Stimulated activated naive CD8-positive, alpha-beta T cell treated with anti-CD3 and anti-CD28 coated beads, Interleukin-15, amount 100 ng/mL, for 72 hours (primary cell): Measurements from ENCODE around the gene PGM2.
A peak's percentile ranks its signal among the peaks of the same experiment; 100 is the strongest.

ENCODE experiments used
- ATAC-seq: fragments of 150-1000 bp; cut with Tn5 transposase; 2 replicates; pipeline ENCODE4 v1.10.0; 2021; ENCODE audit warnings: mild to moderate bottlenecking, moderate library complexity
- DNase-seq, 2 donors: peaks; one replicate each; pipeline ENCODE4 v3.0.0; 2021 to 2022
- H3K27ac Mint-ChIP-seq, 2 donors: one replicate each; pipeline ENCODE4 v1.8.0; 2022; ENCODE audit warnings: mild to moderate bottlenecking in 2 of 2, mixed read lengths in 2 of 2, moderate library complexity in 2 of 2
- H3K27me3 Mint-ChIP-seq: one replicate; pipeline ENCODE4 v1.8.0; 2022; ENCODE audit warnings: mixed read lengths
- H3K4me1 Mint-ChIP-seq: one replicate; pipeline ENCODE4 v1.8.0; 2022; ENCODE audit warnings: mild to moderate bottlenecking, mixed read lengths
- H3K4me3 Mint-ChIP-seq, 2 donors: one replicate each; pipeline ENCODE4 v1.8.0; 2022; ENCODE audit warnings: mild to moderate bottlenecking in 2 of 2, mixed read lengths in 2 of 2, moderate library complexity in 1 of 2
- H3K9me3 Mint-ChIP-seq, 2 donors: one replicate each; pipeline ENCODE4 v1.8.0; 2022; ENCODE audit warnings: mixed read lengths in 2 of 2

Gene PGM2

DNA sequence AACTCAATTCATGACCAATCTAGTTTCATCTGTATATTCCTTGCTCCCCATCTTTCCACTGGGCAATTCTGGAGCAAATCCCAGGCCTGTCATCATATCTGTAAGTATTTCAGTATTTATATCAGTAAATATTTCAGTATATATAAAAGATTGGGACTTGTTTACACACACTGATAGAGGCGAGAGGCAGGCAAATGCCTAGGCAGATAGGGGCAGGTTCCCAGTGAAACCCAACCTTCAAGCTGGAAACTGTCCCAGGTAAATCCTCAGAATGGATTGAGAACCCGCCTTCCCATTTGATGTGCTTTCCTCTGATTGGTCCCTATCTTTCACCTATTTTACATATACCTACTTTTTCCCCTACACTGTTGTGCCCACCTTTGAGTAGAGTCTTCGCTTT lies 40.6 kb downstream of the PGM2 start:
- Mint-ChIP-seq H3K4me1 (peaks cover 12% of the 10 kb centered on the region), H3K9me3 (no peaks in the 10 kb centered on the region), H3K27me3 (no peaks in the 10 kb centered on the region), H3K4me3 (no peak overlapping the region), H3K27ac (no peak overlapping the region)
- DNase-seq (no peak), ATAC-seq (no peak)

DNA sequence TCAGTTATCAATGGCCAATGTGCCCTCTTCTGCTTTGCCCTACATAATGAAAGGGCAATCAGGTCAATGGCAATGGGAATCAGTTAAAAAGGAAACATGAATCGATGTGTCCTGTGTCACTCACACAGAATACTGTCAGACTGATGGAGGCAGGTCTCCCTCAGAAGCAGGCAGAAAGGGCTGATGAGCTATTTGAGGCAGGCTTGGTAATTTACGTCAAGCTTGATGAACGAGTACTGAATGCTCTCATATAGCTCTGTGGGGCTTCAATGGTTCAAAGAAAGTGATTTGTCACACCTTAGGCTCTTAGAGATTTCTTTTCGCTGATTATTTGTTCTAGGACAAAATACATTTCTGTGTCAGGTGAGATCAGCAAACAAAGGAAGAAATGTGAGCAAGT lies 41.8 kb downstream of the PGM2 start:
- Mint-ChIP-seq H3K27me3 (no peaks in the 10 kb centered on the region), H3K4me3 (no peak overlapping the region), H3K4me1 (peaks cover 23% of the 10 kb centered on the region), H3K27ac (no peak overlapping the region), H3K9me3 (no peaks in the 10 kb centered on the region)
- ATAC-seq (no peak), DNase-seq (no peak)

DNA sequence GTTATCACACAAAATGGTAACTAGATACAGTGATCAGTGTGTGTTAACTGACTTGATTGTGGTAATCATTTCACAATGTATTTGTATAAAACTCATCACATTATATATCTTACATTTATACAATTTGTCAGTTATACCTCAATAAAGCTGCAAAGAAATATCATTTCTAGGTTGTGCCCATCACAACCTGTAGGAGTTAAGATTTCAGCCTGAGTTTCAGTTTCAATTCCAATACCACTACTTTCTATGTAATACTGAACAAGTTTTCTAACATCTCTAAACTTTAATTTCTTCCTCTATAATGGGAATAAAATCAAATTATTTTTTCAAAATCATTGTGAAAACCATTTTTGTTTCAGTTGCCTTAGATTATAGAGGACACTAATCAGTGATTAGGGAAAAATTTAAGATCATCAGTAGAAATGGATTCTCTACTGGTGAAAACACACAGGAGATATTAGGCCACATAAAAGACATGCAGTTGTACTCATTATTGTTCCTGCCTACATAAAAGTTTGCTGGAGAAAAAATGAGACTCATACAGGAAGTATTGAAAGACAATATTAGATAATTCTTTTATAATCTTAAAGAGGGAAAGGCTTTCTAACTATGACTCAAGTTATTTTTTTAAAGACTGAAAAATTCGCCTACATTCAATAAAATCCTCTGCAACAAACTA lies 46.0 kb downstream of the PGM2 start:
- no peak overlapping the region for H3K4me3 Mint-ChIP-seq
- DNase-seq = no peak
- H3K9me3 Mint-ChIP-seq = no peaks in the 10 kb centered on the region
- H3K27ac Mint-ChIP-seq = no peak overlapping the region
- peak; percentile 67 for ATAC-seq
- H3K4me1 Mint-ChIP-seq = peaks cover 27% of the 10 kb centered on the region
- H3K27me3 Mint-ChIP-seq = no peaks in the 10 kb centered on the region

DNA sequence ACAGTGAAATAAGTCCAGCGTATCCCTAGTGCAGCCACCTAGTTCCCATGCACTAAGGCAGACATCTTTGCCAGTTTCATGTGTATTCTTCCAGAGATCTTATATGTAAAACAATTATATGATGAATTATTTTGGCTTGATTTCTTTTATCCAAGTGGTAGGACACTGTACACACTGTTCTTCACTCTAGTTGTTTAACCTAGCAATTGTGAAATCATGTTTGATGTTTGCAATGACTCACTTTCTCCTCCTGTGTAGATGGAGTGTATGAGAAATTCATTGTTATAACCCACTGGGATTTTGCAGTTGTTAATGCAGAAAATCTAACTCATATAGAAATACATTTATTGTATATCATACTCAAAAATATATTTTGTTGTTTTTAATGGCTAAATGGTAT lies 46.9 kb downstream of the PGM2 start:
- H3K4me1 Mint-ChIP-seq = peaks cover 27% of the 10 kb centered on the region
- H3K27ac Mint-ChIP-seq = no peak overlapping the region
- H3K9me3 Mint-ChIP-seq = no peaks in the 10 kb centered on the region
- H3K27me3 Mint-ChIP-seq = no peaks in the 10 kb centered on the region
- ATAC-seq (peak; percentile 71), DNase-seq (no peak)
- H3K4me3 Mint-ChIP-seq = no peak overlapping the region

DNA sequence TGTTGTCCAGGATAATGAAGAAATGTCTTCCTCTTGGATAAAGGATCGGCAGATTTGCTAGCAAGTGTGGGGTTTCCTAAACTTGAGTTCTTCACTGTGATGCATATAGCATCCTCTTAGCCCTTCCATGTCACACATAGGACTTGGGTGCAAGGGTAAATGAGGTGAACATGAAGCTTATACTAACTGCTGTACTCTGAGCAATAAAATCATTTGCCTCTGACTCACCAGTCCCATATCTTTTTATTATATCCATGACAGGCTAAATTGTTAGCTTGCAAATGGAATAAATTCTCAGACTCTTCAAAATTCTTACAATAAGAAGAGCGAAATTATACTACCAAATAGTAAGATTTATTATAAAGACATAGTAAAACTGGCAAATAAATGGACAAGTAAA lies 49.7 kb downstream of the PGM2 start:
- Mint-ChIP-seq H3K4me3 (no peak overlapping the region), H3K27me3 (no peaks in the 10 kb centered on the region), H3K9me3 (no peaks in the 10 kb centered on the region), H3K4me1 (peaks cover 25% of the 10 kb centered on the region), H3K27ac (no peak overlapping the region)
- ATAC-seq = no peak
- DNase-seq = no peak

DNA sequence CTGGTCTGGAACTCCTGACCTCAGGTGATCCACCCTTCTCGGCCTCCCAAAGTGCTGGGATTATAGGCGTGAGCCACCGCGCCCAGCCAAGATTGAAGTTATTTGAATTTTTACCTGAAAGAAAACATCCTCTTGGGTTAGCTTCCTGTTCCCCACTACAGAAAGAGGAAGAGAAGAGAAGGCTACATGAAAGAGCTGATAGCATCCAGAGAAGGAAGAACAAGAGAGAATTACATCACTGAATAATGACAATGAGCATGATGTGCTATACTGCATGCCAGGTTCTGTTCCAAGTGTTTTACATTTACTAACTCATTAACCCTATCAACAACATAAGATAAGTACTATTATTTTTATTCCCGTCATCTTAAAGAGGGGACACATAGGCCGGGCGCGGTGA lies 52.9 kb downstream of the PGM2 start:
- DNase-seq = no peak
- no peaks in the 10 kb centered on the region for H3K9me3 Mint-ChIP-seq
- no peak overlapping the region for H3K27ac Mint-ChIP-seq
- ATAC-seq = no peak
- H3K27me3 Mint-ChIP-seq = no peaks in the 10 kb centered on the region
- H3K4me3 Mint-ChIP-seq = no peak overlapping the region
- peaks cover under 1% of the 10 kb centered on the region for H3K4me1 Mint-ChIP-seq

DNA sequence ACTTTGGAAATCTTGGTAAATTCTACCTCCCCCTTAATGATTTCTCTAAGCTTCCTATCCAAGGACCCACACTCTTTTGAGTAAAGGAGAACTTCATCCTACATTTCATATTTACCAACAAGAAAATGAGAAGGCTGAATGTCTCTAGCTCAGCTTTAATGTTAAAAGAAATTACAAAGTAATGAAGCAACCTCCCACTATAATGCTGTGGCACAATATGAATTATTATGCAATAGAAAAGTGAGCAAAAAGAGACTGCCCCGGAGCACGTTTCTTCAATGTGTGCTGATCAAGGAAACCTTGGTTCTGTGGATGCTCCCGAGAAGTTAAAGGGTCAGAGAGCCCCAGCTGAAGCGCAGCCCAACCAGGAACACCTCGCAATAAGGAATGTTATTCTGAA lies 55.3 kb downstream of the PGM2 start:
- Mint-ChIP-seq H3K27me3 (no peaks in the 10 kb centered on the region), H3K4me1 (peaks cover 15% of the 10 kb centered on the region), H3K9me3 (no peaks in the 10 kb centered on the region), H3K27ac (no peak overlapping the region), H3K4me3 (no peak overlapping the region)
- no peak for DNase-seq
- ATAC-seq = no peak

DNA sequence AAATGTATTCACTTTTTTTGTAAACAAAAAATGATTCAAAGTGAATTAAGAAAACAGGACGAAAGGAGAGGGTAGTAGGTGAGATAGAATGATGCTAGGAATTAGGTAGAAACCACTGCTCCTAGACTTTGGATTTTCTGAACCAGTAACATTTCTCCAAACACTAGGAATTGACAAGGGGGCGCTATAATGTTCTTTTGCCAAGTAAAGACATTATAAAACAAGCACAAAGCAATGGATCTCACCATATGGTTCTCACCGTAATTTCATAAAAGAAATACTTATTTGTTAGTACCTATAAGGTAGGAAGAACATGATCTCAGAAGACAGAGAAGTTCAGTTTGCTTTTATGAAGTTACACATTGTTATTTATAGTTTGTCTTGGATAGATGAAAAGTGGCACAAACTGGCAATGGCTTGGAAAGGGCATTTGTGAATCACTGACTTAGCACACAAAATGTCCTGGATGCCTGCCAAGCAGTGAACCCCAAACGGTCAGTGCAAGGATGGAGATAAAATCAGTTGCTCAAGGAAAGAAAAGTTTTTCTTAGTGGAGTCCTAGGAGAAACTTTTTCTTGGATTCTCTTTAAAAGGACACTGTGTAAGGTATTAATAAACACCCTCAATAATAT lies 56.3 kb downstream of the PGM2 start:
- no peak overlapping the region for H3K27ac Mint-ChIP-seq
- H3K27me3 Mint-ChIP-seq = no peaks in the 10 kb centered on the region
- H3K4me3 Mint-ChIP-seq = no peak overlapping the region
- no peak for ATAC-seq
- H3K9me3 Mint-ChIP-seq = no peaks in the 10 kb centered on the region
- DNase-seq = no peak
- peaks cover 17% of the 10 kb centered on the region for H3K4me1 Mint-ChIP-seq

DNA sequence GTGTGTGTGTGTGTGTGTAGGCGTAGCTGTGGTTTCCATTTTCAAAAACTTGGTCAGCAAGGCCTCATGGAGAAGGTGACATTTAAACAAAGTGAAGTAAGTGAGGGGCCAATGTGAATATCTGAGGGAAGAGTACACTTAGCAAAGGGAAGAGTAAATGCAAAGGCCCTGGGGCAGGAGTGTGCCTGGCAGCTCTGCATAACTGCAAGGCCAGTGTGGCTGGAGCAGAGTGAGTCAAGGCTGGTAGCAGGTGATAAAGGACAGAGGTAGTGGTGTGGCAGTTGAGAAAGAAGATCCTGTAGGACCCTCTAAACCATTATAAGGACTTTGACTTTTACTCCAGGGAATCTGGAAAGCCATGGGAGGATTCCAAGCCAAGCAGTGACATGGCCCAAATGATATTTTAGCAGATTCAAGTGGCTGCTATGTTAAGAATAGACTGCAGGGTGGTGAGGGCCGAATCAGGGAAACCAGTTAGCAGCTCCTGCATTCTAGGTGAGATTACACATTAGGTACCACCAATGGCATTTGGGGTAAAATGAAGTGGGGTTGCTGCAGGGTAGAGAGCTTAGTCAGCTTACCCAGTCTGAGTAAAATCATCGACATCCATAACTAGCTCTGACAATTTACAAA lies 58.5 kb downstream of the PGM2 start:
- ATAC-seq (no peak), DNase-seq (no peak)

DNA sequence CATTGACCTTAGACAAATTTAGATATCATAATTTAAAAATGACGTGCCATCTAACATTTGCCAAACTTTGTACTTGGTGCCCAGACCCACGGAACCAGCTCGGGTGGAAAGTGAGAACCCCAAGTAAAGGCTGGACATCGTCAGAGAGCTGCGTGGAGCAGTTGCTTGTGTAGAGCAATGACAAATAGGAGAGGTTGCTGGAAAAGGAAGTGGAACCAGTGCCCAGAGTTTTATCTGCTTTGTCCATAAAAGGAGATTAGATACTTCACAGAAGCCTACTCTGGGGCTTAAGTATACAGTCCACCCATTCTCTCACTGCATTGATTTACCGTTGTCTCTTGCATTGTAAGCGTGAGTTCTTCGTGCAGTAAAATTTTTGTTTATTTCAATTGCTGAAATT lies 59.0 kb downstream of the PGM2 start:
- H3K27ac Mint-ChIP-seq = no peak overlapping the region
- peaks cover 28% of the 10 kb centered on the region for H3K4me1 Mint-ChIP-seq
- H3K27me3 Mint-ChIP-seq = peaks cover 10% of the 10 kb centered on the region
- DNase-seq (no peak), ATAC-seq (no peak)
- no peaks in the 10 kb centered on the region for H3K9me3 Mint-ChIP-seq
- no peak overlapping the region for H3K4me3 Mint-ChIP-seq

More for the DNA sequence above, 58.5 kb downstream of the PGM2 start:
- H3K27ac Mint-ChIP-seq = no peak overlapping the region
- H3K4me3 Mint-ChIP-seq = no peak overlapping the region
- peaks cover 24% of the 10 kb centered on the region for H3K4me1 Mint-ChIP-seq
- H3K27me3 Mint-ChIP-seq = peaks cover 6% of the 10 kb centered on the region
- no peaks in the 10 kb centered on the region for H3K9me3 Mint-ChIP-seq

DNA sequence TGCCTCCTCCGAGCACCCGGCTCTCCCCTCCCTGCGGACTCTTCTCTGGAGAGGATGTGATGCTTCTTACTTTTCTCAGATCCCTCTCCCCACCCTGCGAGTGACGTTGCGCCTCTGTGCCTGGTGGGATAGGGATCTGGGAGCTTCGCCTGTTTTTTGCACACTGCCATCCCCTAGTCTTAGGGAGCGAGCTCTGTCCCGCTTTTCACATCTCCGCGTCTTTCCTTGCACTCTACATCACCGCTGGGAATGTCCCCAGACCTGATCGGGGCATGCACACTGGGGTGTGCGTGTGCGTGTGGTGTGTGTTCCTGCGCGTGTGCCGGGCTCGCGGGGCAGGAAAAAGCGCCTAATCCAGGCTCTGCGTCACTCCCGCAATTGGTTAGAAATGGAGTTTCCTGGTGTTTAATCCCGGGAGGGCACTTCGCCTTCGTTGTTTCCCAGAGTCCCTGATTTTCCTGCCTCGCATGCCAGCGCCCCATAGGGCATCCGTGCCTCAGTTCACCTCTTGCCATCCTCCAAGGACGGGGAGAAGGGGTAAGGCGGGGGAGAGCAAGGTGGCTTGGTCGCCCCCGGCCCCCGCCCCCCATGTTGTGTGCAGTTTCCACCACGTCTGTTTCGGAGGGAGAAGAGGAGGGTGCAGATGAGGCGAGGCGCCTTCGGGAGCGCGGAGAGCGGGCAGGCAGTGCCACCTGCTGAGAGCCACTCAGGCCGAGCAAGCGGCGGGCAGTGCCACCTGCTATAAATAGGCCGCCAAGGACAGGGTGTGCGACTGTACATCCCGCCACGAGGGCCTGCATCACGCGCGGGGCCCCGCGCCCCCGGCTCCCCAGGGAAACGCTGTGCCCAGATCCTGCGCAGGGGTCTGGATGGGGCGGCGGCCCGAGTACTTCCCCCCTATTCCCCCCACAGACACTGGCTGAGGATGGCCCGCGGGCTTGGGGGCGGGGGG lies 63.6 kb downstream of the PGM2 start:
- Mint-ChIP-seq H3K27ac (peak overlapping the region in 1 of 2 donors; percentile 19), H3K4me1 (peaks cover 42% of the 10 kb centered on the region)
- ATAC-seq = peak; percentile 46

DNA sequence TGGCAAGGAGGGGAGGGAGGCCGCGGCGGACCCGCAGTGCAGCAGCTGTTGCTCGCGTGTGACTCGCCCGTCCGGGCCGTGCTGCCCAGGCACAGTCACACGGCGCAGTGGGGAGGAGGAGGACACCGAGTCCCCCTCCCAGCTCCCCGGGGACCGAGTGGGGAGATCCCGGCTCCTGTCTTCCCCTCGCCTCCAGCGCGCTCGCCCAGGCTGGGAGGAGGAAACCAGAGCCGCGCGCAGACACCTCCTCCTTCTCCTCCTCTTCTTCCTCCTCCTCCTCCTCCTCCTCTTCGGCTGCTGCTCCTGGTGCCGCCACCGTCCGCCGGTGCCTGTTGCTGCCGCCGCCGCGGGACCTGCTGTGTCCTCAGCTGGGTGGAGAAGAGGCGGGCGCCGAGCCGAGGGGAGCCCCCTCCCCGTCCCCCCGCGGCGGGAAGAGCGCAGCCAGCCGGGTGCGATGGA lies 64.3 kb downstream of the PGM2 start, which contains the start of gene TBC1D1:
Gene TBC1D1, plus strand, starts transcription at position 284 of the 459 bp plus-strand sequence. CDS start 11,012 bp downstream, outside the sequence.
- ATAC-seq (peak; percentile 45), DNase-seq (peak in 1 of 2 donors; percentile 59)
- Mint-ChIP-seq H3K9me3 (no peaks in the 10 kb centered on the region), H3K27me3 (peaks cover 10% of the 10 kb centered on the region), H3K27ac (peak within 1 kb of the TSS; percentile 94 to 97), H3K4me1 (peaks cover 45% of the 10 kb centered on the region), H3K4me3 (peak within 1 kb of the TSS; percentile 84 to 86)

More for the DNA sequence above, 63.6 kb downstream of the PGM2 start:
- Mint-ChIP-seq H3K4me3 (peak overlapping the region; percentile 84 to 85), H3K9me3 (no peaks in the 10 kb centered on the region), H3K27me3 (peaks cover 10% of the 10 kb centered on the region)
- DNase-seq = peak in 1 of 2 donors; percentile 48

DNA sequence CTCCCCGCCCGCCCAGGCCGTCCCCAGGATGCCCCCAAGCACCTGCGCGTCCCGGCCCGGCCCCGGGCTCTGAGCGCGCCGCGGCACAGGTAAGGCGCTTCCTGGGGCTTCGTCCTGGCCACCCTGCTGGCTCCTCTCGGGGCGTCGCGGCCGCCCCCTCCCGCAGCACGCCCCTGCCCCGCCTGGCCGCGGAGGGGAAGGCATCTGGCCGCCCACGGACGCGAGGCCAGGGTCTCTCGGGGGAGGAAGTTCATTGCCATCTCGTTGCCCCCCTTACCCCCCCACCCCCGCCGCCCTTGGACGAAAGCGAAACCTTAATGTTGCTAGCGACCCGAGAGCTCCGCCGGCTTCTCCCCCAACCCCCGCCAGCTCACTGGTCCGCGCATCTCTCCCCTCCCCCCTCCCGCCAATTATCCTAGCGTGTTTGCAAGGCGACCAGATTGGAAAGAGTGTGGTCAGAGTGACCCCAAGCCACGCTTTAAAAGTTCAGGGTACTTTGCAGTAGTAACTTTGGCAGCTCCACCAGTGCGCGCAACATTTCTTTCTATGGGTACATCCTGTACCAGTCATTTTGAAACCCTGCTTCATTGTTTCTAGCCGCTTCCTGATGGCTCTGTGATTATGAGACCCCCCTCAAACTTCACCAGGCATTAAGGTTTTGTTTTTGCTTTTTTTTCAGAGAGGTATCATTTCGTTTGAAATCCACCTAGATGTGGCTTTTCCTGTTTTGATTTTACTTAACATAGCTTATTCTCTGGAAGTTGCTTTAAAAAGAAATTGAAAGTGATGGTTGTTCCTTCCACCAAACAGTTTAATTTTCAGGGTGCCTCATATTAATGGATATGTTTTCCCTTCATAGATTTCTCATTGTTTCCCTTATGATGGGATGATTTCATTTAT lies 65.0 kb downstream of the PGM2 start:
- Mint-ChIP-seq H3K4me3 (peak overlapping the region; percentile 84 to 86), H3K27ac (peak overlapping the region; percentile 94 to 97), H3K4me1 (peaks cover 52% of the 10 kb centered on the region), H3K9me3 (no peaks in the 10 kb centered on the region), H3K27me3 (peaks cover 10% of the 10 kb centered on the region)
- DNase-seq = peak; percentile 76 to 82
- peak; percentile 81 for ATAC-seq

DNA sequence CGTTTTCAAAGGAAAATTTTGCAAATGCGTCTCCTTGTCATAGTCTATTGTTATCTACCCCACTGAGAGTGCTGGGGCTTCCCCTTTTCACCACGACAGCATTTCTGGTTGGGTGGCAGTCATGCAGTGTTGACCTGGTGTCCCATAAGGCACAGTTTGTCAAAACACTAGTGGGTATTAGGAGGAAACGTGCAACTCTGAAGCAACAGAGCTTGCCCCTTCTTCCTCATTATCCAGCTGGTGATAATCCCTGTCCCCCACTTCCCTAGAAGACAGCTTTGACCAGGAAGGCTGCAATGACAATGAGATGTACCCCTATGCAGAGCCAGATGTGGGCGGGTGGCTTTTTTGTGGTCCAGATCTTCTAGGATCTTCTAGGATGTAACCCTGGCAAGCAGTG lies 66.2 kb downstream of the PGM2 start:
- DNase-seq (peak; percentile 38 to 61), ATAC-seq (peak; percentile 53)
- H3K4me3 Mint-ChIP-seq = peak overlapping the region; percentile 84 to 86
- H3K27me3 Mint-ChIP-seq = peaks cover 10% of the 10 kb centered on the region
- H3K27ac Mint-ChIP-seq = peak overlapping the region; percentile 67 to 94
- no peaks in the 10 kb centered on the region for H3K9me3 Mint-ChIP-seq
- H3K4me1 Mint-ChIP-seq = peaks cover 53% of the 10 kb centered on the region
